HG03039 (cell line): ENCODE results near the gene FOXO3.
A peak's percentile ranks its signal among the peaks of the same experiment; 100 is the strongest.
"Not testable (repeated sequence)": the region's sequence is repeated elsewhere in the genome, so short reads cannot be mapped to it uniquely, and the experiment has no call there.

Experiments
- ATAC-seq: cut with Tn5 transposase; IDR thresholded peaks from one replicate; pipeline ENCODE4 v1.9.1; 2021; ENCODE audit warnings: mild to moderate bottlenecking, moderate library complexity; ENCODE audit not compliant: unreplicated experiment

The FOXO3 gene

DNA sequence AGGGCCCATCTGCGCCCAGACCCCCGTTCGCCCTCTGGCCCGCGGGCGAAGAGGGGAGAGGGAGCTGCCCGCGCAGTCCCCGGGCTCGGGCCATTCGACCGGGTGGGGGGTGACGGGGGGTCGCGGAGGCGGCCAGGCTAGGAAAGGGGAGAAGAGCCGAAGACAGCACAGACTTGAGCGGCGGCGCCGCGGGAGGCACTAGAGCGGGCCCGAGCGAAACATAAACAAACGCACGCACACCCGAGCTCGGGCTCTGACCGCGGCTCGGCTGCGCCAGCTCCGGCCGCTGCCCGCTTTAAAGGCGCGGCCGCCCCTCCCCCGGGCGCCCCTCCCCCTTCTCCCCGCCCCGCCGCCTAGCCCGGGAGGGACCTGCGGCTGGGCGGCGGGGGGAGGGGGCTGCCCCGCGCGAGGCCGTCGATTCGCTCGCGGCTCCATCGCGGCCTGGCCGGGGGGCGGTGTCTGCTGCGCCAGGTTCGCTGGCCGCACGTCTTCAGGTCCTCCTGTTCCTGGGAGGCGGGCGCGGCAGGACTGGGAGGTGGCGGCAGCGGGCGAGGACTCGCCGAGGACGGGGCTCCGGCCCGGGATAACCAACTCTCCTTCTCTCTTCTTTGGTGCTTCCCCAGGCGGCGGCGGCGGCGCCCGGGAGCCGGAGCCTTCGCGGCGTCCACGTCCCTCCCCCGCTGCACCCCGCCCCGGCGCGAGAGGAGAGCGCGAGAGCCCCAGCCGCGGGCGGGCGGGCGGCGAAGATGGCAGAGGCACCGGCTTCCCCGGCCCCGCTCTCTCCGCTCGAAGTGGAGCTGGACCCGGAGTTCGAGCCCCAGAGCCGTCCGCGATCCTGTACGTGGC, at the start of gene FOXO3:
FOXO3 (plus strand) TSS at position 455 of the 846 bp plus-strand sequence; CDS start at position 747, 292 bp downstream.
- ATAC-seq: no peak

DNA sequence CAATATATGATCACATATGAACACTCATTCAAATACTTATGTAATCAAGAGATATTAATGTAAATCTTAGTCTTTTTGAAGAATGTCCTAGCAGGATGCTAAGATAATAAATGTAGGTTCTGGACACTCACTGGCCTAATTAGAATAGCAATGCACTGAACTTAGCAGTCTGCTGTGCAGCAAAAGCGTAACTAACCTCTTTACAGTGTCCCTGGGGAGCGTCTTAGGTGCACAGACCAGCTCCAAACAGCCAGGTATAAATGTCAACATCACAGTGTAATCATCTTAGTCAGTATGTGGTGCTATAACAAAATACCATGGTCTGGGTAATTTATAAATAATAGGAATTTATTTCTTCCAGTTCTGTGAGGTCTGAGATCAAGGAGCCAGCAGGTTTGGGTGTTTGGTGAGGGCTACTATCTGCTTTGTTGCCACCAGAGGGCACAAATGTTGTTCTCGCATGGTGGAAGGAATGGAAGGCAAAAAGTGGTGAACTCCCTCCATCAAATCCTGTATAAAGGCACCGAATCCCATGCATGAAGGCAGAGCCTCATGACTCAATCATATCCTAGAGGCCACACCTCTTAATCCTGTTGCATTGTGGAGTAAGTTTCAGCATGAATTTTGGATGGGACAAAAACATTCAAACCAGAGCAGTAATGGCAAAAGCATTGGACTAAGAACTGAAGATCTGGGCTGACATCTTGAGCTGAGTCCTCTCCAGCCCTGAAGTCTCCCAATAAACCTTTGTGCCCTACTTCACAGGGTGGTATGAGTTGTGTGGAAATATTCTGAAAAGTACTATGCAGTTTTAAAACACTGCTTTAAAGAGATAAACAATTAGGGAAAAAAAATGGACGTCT, 41.8 kb upstream of the FOXO3 start:
- no peak for ATAC-seq

DNA sequence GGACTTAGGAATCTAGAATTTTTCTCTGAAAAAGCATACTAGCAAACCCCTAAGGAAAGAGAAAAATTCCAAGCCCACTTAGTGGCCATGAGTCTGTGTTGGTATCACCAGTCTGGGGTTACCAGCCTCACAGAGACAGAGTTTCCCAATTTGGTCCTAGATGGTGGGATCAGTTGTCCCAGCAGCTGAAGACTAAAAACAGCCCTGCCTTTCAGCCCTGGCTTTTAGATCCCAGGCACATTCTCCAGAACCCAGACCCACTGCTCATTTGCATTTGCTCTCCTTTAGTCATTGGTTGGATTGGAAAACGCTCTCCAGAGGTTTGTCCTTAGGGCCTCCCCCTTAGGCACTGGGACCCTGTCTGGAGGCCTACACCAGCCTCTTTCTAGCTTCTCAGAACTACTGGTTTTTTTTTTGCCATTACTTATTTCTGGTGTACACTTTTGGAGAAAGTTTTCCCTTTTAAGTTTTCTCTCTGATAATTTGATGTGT, 39.1 kb upstream of the FOXO3 start:
- ATAC-seq: no peak

- ATAC-seq: no peak
These were observed 37.0 kb upstream of the FOXO3 start for GRCh38 chr6:108523697-108524096.

DNA sequence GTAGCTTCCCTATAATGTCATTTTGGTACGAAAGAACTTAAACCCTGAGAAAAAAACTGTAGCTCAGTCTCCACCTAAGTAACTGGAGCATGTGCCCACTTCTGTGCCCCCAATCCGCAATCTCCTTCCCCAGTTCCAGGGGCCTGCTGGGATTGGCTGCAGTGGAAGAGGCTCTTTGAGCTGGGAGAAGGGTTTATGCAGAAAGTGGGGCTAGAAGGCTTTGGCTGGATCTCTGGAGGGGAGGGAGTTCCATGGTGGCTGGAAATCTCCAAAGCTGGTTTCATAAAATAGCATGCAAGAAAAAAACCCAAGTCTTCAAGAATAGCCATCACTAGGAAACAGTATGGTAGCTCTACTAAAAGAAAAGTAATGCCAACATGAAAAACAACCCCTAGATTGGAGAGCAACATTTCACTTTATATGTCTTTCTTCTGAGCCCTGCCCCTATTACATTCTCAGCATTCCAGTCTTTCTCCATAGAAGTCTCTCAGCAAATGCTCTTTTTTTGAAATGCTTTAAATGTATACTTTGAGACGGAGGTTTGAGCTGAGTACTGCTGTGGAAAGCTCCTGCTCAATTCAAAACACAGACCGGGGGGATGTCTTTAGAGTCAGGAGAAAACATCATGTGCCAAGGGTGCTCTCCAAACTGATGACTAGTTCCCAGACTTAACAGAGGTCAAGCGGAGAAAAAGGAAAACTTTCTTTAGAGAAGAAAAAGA, 36.0 kb upstream of the FOXO3 start:
- no peak for ATAC-seq

DNA sequence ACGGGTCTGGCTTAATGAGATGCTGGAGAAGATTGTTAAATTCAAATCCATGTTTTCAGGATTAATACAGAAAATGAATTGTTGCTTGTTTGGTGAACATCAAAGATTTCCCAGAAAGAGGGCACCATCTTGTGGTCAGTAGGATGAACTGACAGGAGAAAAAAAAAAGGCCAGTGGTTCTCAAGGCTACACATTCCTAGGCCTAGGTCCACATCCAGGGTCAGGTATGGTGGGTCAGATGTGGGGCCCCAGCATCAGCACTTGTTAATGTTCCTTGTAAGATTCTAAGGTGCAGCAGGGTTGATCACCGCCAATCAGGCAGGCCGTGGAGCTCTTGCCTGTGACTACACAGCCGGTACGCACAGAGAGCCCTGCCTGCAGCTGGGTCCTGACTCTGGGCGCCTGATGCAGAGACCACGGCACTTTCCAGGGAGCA, 34.0 kb upstream of the FOXO3 start:
- ATAC-seq: no peak

GRCh38 chr6:108528878-108529277, 31.8 kb upstream of the FOXO3 start:
- no peak for ATAC-seq

DNA sequence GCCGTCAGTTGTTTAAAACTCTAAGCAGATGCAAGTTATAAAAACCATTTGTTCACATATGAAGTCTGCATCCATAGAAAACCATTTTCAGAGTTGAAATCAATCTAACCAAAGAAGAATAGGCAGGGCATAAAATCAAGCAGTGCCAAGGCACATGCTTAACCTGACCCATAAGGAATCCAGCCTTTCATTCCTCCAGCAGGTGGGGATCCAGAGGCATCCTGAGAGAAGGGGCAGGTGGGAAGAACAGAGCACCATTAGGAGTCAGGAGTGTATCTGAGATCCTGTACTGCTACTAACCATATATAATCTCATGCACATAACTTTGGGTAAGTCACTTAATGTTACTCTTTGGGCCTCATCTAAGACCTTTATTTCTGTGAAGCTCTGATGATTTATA, 29.4 kb upstream of the FOXO3 start:
- no peak for ATAC-seq

DNA sequence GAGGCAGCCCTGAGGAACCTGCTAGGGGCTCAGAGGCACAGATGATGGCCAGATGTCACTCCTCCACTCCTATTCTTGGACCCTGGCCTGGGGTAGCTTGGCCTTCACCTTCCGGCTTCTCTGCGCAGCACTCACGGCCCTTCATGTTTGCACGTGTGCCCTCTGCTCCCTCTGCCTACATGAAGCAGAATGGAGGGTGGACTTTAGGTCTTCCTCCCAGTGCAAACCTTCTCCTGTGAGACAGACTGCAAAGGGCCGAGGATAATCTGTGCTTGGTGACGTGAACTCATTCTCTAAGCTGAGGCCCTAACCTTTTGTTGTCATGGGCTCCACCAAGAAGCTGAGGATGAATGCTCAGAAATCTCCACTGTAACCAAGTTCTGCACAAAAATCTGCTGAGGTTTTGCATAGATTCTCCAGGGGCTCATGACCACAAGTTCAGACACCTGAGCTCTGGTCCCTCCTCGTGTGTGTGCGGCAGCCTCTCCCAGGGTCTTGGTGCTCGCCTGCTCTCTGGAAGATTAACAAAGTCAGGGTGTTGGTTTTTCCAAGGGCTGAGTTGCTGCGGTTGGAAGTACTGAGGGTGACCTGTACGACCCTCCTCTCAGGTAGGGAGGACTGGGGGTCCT, 25.5 kb upstream of the FOXO3 start:
- no peak for ATAC-seq

GRCh38 chr6:108535920-108536535, 24.7 kb upstream of the FOXO3 start:
- not testable (repeated sequence) for ATAC-seq

- ATAC-seq: peak; percentile 65
These were observed 18.6 kb upstream of the FOXO3 start for GRCh38 chr6:108541843-108542759.

- ATAC-seq: no peak
These were observed 17.4 kb upstream of the FOXO3 start for GRCh38 chr6:108543175-108543940.

GRCh38 chr6:108544606-108545005, 16.1 kb upstream of the FOXO3 start:
- no peak for ATAC-seq

DNA sequence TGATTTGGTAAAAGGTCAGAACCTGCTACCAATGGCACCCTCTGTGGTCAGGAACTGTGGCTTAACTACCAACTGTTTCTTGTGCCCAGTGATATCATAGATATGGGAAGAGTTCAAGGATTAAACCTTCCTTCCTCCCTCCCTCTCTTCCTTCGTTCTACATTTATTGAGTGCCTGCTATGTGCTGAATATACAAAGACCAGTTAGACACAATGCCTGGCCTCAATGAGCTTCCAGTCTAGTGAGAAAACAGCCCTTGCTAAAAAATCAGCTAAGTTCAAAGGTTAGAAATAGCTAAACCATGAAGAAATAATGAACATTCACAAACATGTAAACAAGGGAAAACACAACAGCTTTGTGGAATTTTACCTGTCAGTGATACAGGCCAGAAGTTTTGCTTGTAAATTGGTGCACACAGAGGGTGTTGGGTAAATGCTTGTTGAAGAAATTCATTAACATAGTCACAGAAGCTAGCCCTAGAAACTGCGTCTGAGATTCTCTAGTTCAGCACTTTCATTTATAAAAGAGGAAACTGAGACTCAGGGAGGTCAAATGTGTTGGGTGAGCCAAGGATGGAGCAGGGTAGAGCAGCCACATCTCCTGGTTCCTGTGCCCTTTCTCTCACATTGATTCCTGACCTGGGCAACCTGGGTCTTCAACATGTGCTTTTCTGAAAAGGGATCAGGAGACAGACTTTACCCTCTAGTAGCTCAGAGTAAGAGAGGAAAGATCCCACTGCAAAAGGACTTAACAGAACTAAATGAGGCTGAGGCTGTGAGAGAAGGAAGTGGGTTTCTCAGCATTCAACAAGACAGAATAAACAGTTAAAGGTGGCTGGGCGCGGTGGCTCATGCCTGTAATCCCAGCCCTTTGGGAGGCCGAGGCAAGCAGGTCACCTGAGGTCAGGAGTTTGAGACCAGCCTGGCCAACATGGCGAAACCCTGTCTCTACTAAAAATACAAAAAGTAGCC, 14.4 kb upstream of the FOXO3 start:
- ATAC-seq: no peak

GRCh38 chr6:108549241-108549640, 11.5 kb upstream of the FOXO3 start:
- ATAC-seq: no peak

- no peak for ATAC-seq
These were observed 11.0 kb upstream of the FOXO3 start for GRCh38 chr6:108549741-108550140.

GRCh38 chr6:108550256-108550655, 10.5 kb upstream of the FOXO3 start:
- ATAC-seq: no peak
